Ramos (cell line): ENCODE results near the gene TMEM235.
"Not testable (repeated sequence)": the region's sequence is repeated elsewhere in the genome, so short reads cannot be mapped to it uniquely, and the experiment has no call there.

ENCODE experiments used
- in situ Hi-C: fragments of 300-500 bp; cut with MboI; formaldehyde crosslinking; loops from one replicate; pipeline ENCODE4 v1.14.3; 2022; ENCODE audit warnings: low sequenced_read_pairs; ENCODE audit not compliant: unreplicated experiment

TMEM235 gene

DNA sequence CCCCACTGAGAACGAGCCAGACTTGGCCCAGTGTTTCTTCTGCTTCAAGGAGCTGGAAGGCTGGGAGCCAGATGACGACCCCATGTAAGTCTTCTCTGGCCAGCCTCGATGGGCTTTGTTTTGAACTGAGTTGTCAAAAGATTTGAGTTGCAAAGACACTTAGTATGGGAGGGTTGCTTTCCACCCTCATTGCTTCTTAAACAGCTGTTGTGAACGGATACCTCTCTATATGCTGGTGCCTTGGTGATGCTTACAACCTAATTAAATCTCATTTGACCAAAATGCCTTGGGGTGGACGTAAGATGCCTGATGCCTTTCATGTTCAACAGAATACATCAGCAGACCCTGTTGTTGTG lies 16.7 kb upstream of the TMEM235 start:
- in situ Hi-C loops = no loop called here

GRCh38 chr17:78219396-78220150 lies 11.9 kb upstream of the TMEM235 start:
- in situ Hi-C loops = no loop called here

DNA sequence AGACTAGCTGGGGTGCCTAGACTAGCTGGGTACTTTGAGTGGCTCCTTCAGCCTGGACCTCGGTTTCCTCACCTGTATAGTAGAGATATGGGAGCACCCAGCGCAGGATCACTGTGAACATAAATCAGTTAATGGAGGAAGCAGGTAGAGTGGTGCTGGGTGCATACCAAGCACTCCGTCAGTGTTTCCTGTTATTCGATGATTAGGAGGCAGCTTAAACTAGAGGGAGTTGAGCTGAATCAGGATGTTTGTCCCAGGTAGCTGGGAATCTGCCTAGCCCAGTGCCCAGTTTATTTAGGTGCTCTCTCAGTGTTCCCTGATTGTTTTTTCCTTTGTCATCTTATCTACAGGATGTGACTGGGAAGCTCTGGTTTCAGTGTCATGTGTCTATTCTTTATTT lies 8.4 kb upstream of the TMEM235 start:
- in situ Hi-C loops = no loop called here

- in situ Hi-C loops = no loop called here
These were observed 7.7 kb upstream of the TMEM235 start for GRCh38 chr17:78223765-78224164.

DNA sequence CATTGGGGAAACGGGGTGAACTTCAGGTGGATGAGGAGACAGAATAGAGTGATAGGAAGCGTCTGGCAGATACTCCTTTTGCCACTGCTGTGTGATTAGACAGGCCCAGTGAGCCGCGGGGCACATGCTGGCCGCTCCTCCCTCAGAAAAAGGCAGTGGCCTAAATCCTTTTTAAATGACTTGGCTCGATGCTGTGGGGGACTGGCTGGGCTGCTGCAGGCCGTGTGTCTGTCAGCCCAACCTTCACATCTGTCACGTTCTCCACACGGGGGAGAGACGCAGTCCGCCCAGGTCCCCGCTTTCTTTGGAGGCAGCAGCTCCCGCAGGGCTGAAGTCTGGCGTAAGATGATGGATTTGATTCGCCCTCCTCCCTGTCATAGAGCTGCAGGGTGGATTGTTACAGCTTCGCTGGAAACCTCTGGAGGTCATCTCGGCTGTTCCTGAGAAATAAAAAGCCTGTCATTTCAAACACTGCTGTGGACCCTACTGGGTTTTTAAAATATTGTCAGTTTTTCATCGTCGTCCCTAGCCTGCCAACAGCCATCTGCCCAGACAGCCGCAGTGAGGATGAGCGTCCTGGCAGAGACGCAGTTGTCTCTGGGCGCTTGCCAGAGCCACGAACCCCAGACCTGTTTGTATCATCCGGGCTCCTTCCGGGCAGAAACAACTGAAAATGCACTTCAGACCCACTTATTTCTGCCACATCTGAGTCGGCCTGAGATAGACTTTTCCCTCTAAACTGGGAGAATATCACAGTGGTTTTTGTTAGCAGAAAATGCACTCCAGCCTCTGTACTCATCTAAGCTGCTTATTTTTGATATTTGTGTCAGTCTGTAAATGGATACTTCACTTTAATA lies 7.0 kb upstream of the TMEM235 start:
- in situ Hi-C loops = no loop called here

- in situ Hi-C loops = no loop called here
These were observed 6.2 kb upstream of the TMEM235 start for GRCh38 chr17:78225088-78225865.

DNA sequence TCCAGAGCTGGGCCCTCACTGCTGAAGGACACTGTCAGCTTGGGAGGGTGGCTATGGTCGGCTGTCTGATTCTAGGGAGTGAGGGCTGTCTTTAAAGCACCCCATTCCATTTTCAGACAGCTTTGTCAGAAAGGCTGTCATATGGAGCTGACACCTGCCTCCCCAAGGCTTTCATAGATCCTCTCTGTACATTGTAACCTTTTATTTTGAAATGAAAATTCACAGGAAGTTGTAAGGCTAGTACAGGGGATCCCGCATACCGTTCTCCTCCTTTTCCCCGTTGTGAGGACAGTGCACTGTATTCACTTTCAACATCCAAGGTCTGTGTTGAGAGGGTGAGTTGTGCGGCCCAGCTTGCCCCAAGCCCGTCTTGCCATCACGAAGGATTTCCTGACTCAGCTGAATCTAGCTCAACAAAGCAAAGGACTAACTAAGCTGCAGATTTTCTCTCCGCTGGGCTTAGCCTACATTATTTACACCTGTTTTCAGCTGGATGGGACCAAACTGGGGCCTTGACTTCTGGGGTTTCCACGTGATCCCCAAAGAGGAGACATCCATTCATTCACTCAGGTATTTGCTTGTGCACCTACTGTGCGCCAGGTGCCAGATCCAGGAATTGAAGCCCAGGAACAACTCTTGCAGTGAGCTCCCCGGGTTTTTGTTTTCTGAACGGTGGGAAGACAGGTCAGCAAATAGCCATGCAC lies 5.2 kb upstream of the TMEM235 start:
- in situ Hi-C loops = no loop called here

GRCh38 chr17:78226759-78227454 lies 4.5 kb upstream of the TMEM235 start:
- in situ Hi-C loops = no loop called here

DNA sequence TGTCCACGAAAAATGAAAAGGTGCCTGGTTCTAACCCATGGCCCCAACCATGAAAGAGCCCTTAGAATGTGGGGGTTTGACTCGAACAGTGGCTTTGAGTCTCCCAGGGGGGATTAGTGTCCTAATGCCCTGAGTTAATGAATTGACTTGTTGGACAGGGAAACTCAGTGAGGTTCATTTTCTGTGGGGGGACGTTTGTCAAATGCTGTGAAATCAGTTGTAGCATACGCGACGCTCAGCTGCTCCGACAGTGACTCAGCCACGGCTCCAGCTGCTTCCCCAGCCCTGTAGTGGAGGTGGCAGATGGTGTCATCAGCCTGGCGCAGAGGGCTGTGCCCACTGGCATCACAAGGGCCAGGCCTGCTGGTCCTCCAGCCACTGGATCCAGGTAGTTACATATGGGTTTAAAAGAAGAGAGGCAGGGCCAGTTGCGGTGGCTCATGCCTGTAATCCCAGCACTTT lies 3.9 kb upstream of the TMEM235 start:
- in situ Hi-C loops = no loop called here

DNA sequence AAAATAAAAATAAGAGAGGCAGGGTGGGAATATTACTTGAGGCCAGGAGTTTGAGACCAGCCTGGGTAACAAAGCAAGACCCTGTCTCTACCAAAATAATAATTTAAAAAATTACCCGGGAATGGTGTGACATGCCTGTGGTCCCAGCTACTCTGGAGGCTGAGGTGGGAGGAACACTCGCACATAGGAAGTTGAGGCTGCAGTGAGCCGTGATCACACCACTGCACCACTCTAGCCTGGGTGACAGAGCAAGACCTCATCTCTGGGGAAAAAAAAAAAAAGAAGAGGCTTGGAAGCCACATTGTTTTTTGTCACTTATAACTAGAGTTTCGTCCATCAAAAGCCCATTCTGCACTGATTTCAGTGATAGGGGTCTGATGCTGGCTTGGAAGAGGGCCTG lies 3.3 kb upstream of the TMEM235 start:
- in situ Hi-C loops = no loop called here

- in situ Hi-C loops = no loop called here
These were observed 1.0 kb upstream of the TMEM235 start for GRCh38 chr17:78230252-78230962.

DNA sequence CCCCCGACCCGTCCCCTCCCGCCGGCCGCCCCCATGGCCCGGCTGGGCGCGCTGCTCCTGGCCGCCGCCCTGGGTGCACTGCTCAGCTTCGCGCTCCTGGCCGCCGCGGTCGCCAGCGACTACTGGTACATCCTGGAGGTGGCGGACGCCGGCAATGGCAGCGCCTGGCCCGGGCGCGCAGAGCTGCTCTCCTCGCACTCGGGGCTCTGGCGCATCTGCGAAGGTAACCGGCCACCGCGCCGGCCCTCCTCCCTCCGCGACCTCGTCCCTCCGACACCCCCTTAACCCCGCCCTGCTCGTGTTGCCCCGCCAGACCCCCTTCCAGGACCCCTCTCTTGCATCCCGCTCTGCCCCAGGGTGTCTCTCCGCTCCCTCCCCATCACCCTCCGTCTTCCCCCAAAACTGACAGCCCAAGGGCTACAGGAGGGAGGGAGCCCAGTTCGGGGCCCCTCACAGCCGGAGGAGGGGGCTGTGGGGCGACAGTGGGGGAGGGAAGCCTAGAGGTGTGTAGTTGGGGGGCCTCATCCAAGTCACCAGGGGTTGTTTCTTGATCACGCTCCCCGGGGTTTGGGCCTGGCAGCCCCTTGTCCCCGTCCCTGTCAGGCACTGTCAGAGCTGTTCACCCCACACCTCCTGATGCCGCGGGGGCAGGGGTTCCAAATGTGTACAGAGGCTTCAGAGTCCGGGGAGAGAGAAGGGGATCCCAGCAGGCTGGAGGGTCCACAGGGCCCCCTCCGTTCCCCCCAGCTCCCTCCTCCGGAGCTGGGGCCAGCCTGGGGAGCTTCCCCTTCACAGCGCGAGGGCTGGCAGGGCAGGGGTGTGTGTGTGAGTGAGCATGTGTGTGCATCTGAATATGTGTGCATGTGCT lies 794 bp downstream of the TMEM235 start:
- in situ Hi-C loops = no loop called here

- in situ Hi-C loops = no loop called here
These were observed 1.4 kb downstream of the TMEM235 start for GRCh38 chr17:78232859-78233173.

DNA sequence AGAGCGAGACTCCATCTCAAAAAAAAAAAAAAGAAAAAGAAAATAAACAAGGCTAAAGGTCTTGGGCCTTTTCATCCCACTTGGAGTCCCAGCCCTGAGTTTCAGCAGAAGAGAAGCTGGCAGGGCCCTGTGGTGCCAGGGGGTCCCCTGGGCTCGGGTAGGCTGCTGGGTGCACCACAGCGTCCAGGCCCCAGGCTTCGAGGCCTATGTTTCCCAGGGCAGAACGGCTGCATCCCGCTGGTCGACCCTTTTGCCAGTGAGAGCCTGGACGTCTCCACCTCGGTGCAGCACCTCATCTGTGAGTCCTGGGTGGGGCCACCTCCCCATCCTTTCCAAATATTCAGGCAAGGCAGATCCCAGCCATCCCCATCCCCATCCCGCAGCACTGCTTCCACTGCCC lies 2.2 kb downstream of the TMEM235 start:
- in situ Hi-C loops = no loop called here

DNA sequence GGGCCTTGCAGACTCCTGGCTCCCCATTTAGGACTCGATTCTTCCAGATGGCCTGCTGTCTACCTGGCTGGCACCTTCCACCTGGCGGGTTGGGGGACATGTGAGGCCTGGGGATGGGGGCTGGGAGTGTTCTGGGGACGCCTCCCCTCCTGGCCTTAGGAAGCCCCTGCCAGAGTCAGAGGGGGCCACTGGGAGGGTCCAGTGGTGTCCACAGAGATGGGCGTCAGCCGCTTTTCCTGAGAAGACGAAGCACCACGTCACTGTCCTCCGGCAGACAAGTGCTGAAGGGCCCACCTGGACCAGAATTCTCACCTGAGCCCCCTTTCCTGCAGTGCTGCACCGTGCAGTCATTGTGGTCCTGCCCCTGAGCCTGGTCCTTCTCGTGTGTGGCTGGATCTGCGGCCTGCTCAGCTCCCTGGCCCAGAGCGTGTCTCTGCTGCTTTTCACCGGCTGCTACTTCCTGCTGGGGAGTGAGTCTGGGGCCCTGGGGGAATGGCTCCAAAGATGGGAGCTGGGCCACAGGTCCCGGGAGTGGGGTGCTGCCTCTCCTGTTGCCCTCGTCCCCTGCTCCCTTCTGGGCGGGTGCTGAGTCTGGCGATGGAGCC lies 2.9 kb downstream of the TMEM235 start:
- in situ Hi-C loops = no loop called here

DNA sequence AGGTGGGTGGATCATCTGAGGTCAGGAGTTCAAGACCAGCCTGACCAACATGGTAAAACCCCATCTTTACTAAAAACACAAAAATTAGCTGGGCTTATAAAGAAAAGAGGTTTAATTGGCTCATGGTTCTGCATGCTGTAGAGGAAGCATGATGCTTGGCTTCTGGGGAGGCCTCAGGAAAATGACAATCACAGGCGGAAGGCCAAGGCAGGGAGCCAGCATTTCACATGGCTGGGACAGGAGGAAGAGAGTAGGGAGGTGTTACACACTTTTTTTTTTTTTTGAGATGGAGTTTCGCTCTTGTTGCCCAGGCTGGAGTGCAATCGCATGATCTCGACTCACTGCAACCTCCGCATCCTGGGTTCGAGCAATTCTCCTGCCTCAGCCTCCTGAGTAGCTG lies 3.6 kb downstream of the TMEM235 start:
- in situ Hi-C loops = not testable (repeated sequence)

DNA sequence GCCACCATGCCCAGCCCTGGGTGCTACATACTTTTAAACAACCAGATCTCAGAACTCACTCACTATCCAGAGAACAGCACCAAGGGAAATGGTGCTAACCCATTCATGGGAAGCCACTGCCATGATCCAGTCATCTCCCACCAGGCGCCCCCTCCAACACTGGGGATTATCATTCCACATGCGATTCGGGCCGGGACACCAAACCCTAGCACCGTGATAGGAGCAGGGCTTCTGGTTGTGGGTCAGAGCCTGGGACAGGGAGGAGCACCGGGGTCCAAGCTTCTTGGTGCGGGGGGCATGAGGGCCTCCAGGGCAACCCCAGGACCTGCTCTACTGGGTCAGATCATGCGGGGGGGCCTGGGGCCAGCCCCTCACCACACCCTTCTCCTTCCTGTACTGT lies 4.5 kb downstream of the TMEM235 start:
- in situ Hi-C loops = no loop called here
